ENCODE results near the gene TNNC2.

GRCh38 chr20:45835825-45836224, 8.7 kb upstream of the TNNC2 start:
- TF ChIP-seq SP2 (IDR thresholded peaks at IDR 0.05; ENCODE audit: low read length) (no peak), CTCF (IDR thresholded peaks at IDR 0.05; ENCODE audit: control extremely low read depth in 1 of 3, insufficient read depth in 1 of 3, low read depth in 1 of 3, low read length in 3 of 3) (no peak)

Data from H1 (cell line).